ENCODE data around the gene TMEM40. TPM values are rescaled to one million over a fixed set of nuclear protein-coding genes. Genes with fewer than 3 reads are reported as not detected.

The TMEM40 gene
- total RNA-seq, 3 donors from 2014 or later (not counting 1 experiment from before 2014, with no cell fraction given) = 5.3 to 6.5 TPM; not detected in 1

- Histone ChIP-seq H3K36me3 (ENCODE audit: control insufficient read depth, insufficient read depth, low read length) (no peaks in the 10 kb centered on the region), H3K27me3 (ENCODE audit: control insufficient read depth, insufficient read depth, low read length) (no peaks in the 10 kb centered on the region), H3K9me3 (ENCODE audit: control insufficient read depth, insufficient read depth, low read length) (no peaks in the 10 kb centered on the region), H3K4me1 (ENCODE audit: control insufficient read depth, insufficient read depth, low read length) (no peaks in the 10 kb centered on the region), H3K27ac (ENCODE audit: low read length) (no peak overlapping the region), H3K4me3 (ENCODE audit: low read length) (no peak overlapping the region)
- 64% methylated on average over 7 of the region's 7 CpGs for WGBS (ENCODE audit: insufficient coverage)
- ATAC-seq (no peak), DNase-seq (no peak)
- intact Hi-C loops (cut with micrococcal nuclease) = loop anchor here (10.0 kb wide), 1 partner anchor 594 kb away; no protein-coding TSS in a partner anchor
- H3K4me3 Mint-ChIP-seq = no peak overlapping the region
- H3K4me1 Mint-ChIP-seq = peaks cover 6% of the 10 kb centered on the region in 2 donors
- H3K27me3 Mint-ChIP-seq (ENCODE audit: low read depth in 2 of 2) = peaks cover 0 to 5% of the 10 kb centered on the region in 2 donors
- H3K9me3 Mint-ChIP-seq = no peaks in the 10 kb centered on the region
- H3K36me3 Mint-ChIP-seq = no peaks in the 10 kb centered on the region
- H3K27ac Mint-ChIP-seq = no peak overlapping the region
- TF ChIP-seq CTCF (IDR thresholded peaks at IDR 0.05) = no peak
These were observed 29.9 kb downstream of the TMEM40 start for GRCh38 chr3:12729051-12729651.

- H3K36me3 Mint-ChIP-seq = no peaks in the 10 kb centered on the region
These were observed 31.1 kb downstream of the TMEM40 start for GRCh38 chr3:12727937-12728336.

GRCh38 chr3:12727481-12727880 is 31.6 kb downstream of the TMEM40 start:
- intact Hi-C loops (cut with micrococcal nuclease) = loop anchor here (10.0 kb wide), 1 partner anchor 593 kb away; no protein-coding TSS in a partner anchor
- Mint-ChIP-seq H3K27ac (no peak overlapping the region), H3K4me3 (no peak overlapping the region), H3K27me3 (ENCODE audit: low read depth in 2 of 2) (peaks cover 0 to 2% of the 10 kb centered on the region in 2 donors), H3K4me1 (peaks cover 6% of the 10 kb centered on the region in 2 donors), H3K9me3 (no peaks in the 10 kb centered on the region), H3K36me3 (no peaks in the 10 kb centered on the region)
- no peaks in the 10 kb centered on the region for H3K36me3 ChIP-seq (ENCODE audit: control insufficient read depth, insufficient read depth, low read length)
- no peak for ATAC-seq
- no peak for TF ChIP-seq CTCF (IDR thresholded peaks at IDR 0.05)
- DNase-seq = no peak
- H3K27me3 ChIP-seq (ENCODE audit: control insufficient read depth, insufficient read depth, low read length) = no peaks in the 10 kb centered on the region
- H3K4me3 ChIP-seq (ENCODE audit: low read length) = no peak overlapping the region
- H3K9me3 ChIP-seq (ENCODE audit: control insufficient read depth, insufficient read depth, low read length) = no peaks in the 10 kb centered on the region
- WGBS (ENCODE audit: insufficient coverage) = 78% methylated on average over 3 of the region's 3 CpGs
- no peaks in the 10 kb centered on the region for H3K4me1 ChIP-seq (ENCODE audit: control insufficient read depth, insufficient read depth, low read length)
- no peak overlapping the region for H3K27ac ChIP-seq (ENCODE audit: low read length)

More at GRCh38 chr3:12727937-12728336, 31.1 kb downstream of the TMEM40 start:
- Histone ChIP-seq H3K4me1 (ENCODE audit: control insufficient read depth, insufficient read depth, low read length) (no peaks in the 10 kb centered on the region), H3K27ac (ENCODE audit: low read length) (no peak overlapping the region), H3K36me3 (ENCODE audit: control insufficient read depth, insufficient read depth, low read length) (no peaks in the 10 kb centered on the region), H3K27me3 (ENCODE audit: control insufficient read depth, insufficient read depth, low read length) (no peaks in the 10 kb centered on the region), H3K4me3 (ENCODE audit: low read length) (no peak overlapping the region), H3K9me3 (ENCODE audit: control insufficient read depth, insufficient read depth, low read length) (no peaks in the 10 kb centered on the region)
- ATAC-seq (no peak), DNase-seq (no peak)
- TF ChIP-seq CTCF (IDR thresholded peaks at IDR 0.05) = no peak
- H3K4me1 Mint-ChIP-seq = peaks cover 6% of the 10 kb centered on the region in 2 donors
- intact Hi-C loops (cut with micrococcal nuclease) = loop anchor here (10.0 kb wide), 1 partner anchor 593 kb away; no protein-coding TSS in a partner anchor
- no peaks in the 10 kb centered on the region for H3K9me3 Mint-ChIP-seq
- WGBS (ENCODE audit: insufficient coverage) = 76% methylated on average over 2 of the region's 2 CpGs
- peaks cover 0 to 5% of the 10 kb centered on the region in 2 donors for H3K27me3 Mint-ChIP-seq (ENCODE audit: low read depth in 2 of 2)
- no peak overlapping the region for H3K27ac Mint-ChIP-seq
- H3K4me3 Mint-ChIP-seq = no peak overlapping the region
